B cell (primary cell): ENCODE measurements around the gene MPPED2.

Experiments used
- CTCF ChIP-seq: fragments of 200-600 bp; IDR thresholded peaks from one replicate; pipeline ENCODE4 v1.8.0; 2022; ENCODE audit warnings: antibody characterized with exemption, mild to moderate bottlenecking
- EZH2 ChIP-seq: IDR thresholded peaks from 2 replicates; pipeline ENCODE4 v1.6.1; 2012; ENCODE audit warnings: borderline replicate concordance, low read depth, mild to moderate bottlenecking, moderate library complexity, low read length; ENCODE audit not compliant: insufficient read depth, poor library complexity, severe bottlenecking

DNA sequence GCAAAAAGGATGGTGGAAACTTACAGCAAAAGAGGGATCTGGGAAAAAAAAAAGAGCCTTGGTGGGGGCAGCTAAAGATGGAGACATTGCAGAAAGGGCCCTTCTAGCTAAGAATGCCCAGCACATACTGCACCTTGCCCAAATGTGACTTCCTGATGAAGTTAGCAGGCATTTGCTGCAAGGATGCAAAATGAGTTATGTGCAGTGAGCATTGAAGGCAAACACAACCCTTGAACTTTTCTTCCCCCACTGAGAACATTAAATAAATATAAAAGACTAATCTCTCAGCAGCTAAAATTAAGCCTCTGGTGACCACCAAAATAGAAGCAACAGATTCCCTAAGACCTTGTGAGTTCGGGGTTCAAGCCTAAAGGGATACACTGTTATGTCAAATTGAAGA is 133.3 kb downstream of the MPPED2 start:
- TF ChIP-seq CTCF (no peak), EZH2 (no peak)
